ENCODE data around the gene UPP1.

- TF ChIP-seq CTCF (IDR thresholded peaks at IDR 0.05) (no peak), POLR2A (IDR thresholded peaks at IDR 0.05; ENCODE audit: low read depth) (no peak), EP300 (IDR thresholded peaks at IDR 0.05) (no peak), POLR2AphosphoS5 (IDR thresholded peaks at IDR 0.05) (no peak)
These were observed 21.6 kb upstream of the UPP1 start for GRCh38 chr7:48067475-48067874.
